ENCODE measurements around the gene PFKL.
"Not testable (repeated sequence)": the region's sequence is repeated elsewhere in the genome, so short reads cannot be mapped to it uniquely, and the experiment has no call there.

Gene PFKL

GRCh38 chr21:44273046-44273445 lies 26.8 kb upstream of the PFKL start:
- no peak for DNase-seq
- in situ Hi-C loops (cut with MboI; ENCODE audit: low pct_unique_long_range_greater_than_20kb, low sequenced_read_pairs), result no loop called here

- no peak for DNase-seq
- in situ Hi-C loops (cut with MboI; ENCODE audit: low pct_unique_long_range_greater_than_20kb, low sequenced_read_pairs), result no loop called here
These were observed 24.8 kb upstream of the PFKL start for GRCh38 chr21:44275041-44275440.

GRCh38 chr21:44279354-44280260 lies 20.2 kb upstream of the PFKL start:
- DNase-seq, result no peak
- in situ Hi-C loops (cut with MboI; ENCODE audit: low pct_unique_long_range_greater_than_20kb, low sequenced_read_pairs), result no loop called here

- DNase-seq, result no peak
- in situ Hi-C loops (cut with MboI; ENCODE audit: low pct_unique_long_range_greater_than_20kb, low sequenced_read_pairs), result no loop called here
These were observed 18.1 kb upstream of the PFKL start for GRCh38 chr21:44281801-44282200.

DNA sequence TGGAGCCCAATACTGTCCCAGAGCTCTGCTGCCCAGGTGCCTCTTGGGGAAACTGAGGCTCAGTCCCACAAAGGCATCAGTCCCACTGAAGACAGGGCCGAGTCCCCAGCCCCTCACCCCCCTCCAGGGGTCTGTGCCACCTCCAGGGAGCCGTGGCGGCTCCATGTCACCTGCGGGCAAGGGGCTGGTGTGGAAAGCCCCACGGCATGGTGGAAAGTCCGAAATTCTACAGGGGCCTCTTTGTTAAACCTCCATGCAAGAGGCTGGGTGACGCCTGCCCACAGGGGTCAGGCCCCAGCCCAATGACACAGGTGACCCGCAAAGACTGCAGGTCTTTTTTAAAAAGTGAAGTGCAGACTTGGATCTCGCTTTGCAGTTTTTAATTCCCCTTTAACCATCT lies 17.5 kb upstream of the PFKL start:
- no peak for DNase-seq
- in situ Hi-C loops (cut with MboI; ENCODE audit: low pct_unique_long_range_greater_than_20kb, low sequenced_read_pairs), result no loop called here

- DNase-seq; in situ Hi-C loops (cut with MboI; ENCODE audit: low pct_unique_long_range_greater_than_20kb, low sequenced_read_pairs): not testable (repeated sequence)
These were observed 16.6 kb upstream of the PFKL start for GRCh38 chr21:44283211-44283785.

- DNase-seq, result no peak
- in situ Hi-C loops (cut with MboI; ENCODE audit: low pct_unique_long_range_greater_than_20kb, low sequenced_read_pairs), result no loop called here
These were observed 15.9 kb upstream of the PFKL start for GRCh38 chr21:44283948-44284347.

- in situ Hi-C loops (cut with MboI; ENCODE audit: low pct_unique_long_range_greater_than_20kb, low sequenced_read_pairs), result no loop called here
- no peak for DNase-seq
These were observed 14.5 kb upstream of the PFKL start, which contains the start of gene AIRE for GRCh38 chr21:44285138-44285992. Gene AIRE, plus strand, starts transcription at chr21:44285876. Its CDS starts 131 bp downstream, at chr21:44286007.

GRCh38 chr21:44286086-44286715 lies 13.7 kb upstream of the PFKL start:
- DNase-seq, result no peak
- in situ Hi-C loops (cut with MboI; ENCODE audit: low pct_unique_long_range_greater_than_20kb, low sequenced_read_pairs), result no loop called here

DNA sequence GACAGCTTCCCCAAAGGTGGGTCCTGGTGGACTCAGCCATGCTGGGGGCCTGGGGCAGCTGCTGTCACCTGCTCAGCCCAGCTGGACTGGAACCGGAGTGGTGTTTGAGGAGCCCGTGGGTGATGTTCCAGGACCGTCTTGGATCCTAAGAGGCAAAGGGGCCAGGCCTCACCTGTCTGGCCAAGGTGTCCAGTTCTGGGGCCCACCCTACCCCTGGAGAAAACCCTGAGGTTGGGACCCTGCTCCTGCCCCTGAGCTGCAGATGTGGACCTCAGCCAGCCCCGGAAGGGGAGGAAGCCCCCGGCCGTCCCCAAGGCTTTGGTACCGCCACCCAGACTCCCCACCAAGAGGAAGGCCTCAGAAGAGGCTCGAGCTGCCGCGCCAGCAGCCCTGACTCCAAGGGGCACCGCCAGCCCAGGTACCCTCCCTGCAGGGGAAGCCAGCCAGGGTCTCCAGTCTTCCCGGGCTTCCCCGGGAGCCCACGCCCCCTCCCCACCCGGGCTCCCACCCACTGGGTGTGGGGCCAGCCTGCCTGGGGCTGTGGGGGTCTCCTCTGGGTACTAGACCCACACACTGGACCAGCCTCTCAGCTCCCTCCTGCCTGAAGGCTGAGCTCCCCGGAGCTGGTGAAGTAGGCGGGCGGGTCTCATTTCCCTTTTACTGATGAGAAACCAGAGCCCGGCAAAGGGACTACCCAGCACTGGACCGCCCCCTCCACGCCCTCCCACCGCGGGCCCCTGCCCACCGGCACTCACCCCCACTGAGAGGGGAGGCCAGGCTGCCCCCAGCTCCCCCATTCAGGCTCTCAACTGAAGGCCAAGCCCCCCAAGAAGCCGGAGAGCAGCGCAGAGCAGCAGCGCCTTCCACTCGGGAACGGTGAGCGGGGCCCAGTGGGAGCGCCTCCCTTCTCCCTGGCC lies 12.9 kb upstream of the PFKL start:
- DNase-seq, result no peak
- in situ Hi-C loops (cut with MboI; ENCODE audit: low pct_unique_long_range_greater_than_20kb, low sequenced_read_pairs), result no loop called here

- in situ Hi-C loops (cut with MboI; ENCODE audit: low pct_unique_long_range_greater_than_20kb, low sequenced_read_pairs), result no loop called here
- DNase-seq, result no peak
These were observed 11.4 kb upstream of the PFKL start for GRCh38 chr21:44288251-44289110.

DNA sequence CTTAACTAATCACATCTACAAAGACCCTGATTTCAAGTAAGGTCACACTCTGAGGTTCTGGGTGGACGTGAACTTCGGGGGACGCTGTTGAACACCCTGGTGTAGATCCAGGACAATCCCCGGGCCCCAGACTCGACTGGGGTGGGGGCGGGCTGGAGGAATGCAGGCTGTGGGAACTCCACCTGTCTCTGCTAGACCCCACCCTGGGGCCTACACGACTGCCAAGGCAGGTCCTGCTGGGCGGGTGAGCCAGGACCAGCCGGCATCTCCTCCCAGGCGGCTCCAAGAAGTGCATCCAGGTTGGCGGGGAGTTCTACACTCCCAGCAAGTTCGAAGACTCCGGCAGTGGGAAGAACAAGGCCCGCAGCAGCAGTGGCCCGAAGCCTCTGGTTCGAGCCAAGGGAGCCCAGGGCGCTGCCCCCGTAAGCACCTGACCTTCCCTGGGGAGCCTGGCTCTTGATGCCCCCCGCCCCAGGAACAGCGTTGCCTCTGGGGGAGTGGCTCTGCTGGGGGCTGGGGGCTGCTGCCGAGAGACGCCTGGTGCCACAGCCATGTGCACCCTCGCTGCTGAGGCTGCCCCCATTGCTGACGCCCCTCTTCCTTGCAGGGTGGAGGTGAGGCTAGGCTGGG lies 10.4 kb upstream of the PFKL start:
- no peak for DNase-seq
- in situ Hi-C loops (cut with MboI; ENCODE audit: low pct_unique_long_range_greater_than_20kb, low sequenced_read_pairs), result no loop called here

DNA sequence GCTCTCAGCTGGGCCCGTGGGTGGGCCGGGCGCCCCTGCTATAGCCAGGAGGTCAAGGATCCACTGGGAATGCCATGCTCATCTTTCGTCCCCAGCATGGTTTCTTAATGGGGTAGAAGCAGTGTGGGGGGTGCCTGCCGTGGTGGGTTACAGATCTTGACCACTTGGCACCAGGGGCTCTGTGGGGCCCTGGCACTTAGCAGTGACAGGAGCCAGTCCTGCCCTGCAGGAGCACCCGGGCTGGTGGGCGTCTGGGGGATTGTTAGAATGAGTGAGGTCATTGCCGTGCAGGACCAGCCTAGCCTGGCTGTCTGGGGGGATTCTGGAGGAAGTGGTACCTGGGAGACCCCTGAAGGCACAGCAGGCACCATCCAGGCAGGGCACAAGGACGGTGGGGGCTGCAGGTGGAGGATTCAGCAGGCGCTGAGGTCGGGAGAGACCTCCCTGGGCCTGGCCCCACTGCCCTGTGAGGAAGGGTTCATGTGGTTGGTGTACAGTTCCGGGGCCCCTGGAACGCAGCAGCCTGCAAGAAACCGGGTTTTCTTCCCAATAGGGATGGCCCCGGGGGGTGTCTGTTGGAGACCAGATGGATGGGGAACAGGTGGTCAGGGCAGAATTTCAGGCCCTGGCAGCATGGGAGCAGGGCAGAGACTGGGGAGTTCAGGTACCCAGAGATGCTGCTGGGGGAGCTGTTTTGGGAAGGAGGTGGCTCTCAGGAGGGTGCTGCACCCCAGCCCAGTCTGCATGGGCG lies 9.4 kb upstream of the PFKL start:
- DNase-seq, result no peak
- in situ Hi-C loops (cut with MboI; ENCODE audit: low pct_unique_long_range_greater_than_20kb, low sequenced_read_pairs), result no loop called here

DNA sequence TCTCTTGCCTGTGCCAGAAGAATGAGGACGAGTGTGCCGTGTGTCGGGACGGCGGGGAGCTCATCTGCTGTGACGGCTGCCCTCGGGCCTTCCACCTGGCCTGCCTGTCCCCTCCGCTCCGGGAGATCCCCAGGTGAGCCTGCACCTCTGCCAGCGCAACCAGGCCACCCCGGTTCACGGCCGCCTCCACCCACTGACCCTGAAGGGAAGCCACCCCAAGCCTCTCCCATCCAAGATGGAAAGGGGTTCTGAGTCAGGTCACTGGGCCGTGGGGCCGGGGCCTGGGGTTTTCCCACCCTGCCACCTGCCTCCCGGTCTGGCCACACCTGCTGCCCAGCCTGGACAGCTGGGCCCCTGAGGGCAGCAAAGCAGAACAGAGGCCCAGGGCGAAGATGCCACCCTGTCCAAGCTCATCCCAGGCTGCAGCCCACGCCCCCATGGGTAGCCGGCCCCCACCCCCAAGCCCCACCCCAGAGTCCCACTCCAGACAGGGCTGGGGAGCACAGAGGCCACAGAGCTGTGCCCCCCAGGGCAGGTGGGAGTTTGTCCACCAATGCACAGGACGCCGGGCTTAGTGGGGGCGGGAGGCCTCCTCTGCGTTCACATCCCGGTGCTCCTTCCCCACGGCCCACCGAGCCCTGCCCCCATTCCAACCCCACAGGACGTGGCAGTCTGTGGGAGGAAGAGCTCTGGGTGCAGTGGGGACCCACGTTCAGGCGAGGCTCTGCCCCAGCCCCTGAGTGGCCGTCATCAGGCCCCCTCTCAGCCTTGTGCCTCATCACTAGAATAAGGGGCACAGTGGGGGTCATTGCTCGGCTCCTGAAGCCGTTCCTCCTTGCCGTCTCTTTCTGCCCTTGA lies 8.5 kb upstream of the PFKL start:
- no peak for DNase-seq
- in situ Hi-C loops (cut with MboI; ENCODE audit: low pct_unique_long_range_greater_than_20kb, low sequenced_read_pairs), result no loop called here

GRCh38 chr21:44291936-44292811 lies 7.7 kb upstream of the PFKL start:
- in situ Hi-C loops (cut with MboI; ENCODE audit: low pct_unique_long_range_greater_than_20kb, low sequenced_read_pairs), result no loop called here
- DNase-seq, result no peak
